ENCODE data around the gene KCNK4.

KCNK4 gene

DNA sequence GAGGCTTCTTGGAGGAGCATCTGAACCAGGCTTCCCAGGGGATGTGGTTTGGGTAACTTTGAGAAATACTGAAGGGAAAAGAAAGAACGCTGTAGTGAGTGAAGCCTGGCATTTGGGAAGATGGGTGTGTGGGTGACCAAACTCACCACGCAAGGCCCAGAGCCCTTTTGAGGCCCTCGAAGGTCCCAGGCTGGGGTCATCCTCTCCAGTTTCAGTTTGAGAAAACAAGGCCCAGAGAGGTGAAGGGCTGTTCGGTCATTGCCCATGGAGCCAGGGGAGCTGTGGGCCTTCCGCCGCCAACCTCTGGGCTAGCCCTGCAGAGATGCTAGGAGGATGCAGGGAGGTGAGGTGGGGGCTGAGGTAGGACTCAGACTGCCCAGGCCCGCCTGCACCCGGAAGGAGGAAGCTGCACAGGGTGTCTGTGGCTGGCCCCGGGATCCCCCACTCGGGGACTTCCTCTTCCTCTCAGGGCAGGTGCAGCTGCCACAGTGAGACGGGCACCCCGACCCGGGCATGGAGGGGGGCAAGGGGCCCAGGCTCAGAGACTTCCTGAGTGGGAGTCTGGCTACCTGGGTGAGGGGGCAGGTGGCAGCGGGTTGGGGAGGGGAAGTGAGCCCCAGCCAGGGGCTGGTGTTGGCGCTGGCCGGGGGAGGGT, 48.8 kb downstream of the KCNK4 start, which contains the start of gene CCDC88B:
CCDC88B (plus strand) TSS at position 451 of the 655 bp plus-strand sequence; CDS start at position 514, 63 bp downstream.
- Histone ChIP-seq H3K27me3 (ENCODE audit: control insufficient read depth in 1 of 2, insufficient read depth in 2 of 2, low read length in 2 of 2) (no peaks in the 10 kb centered on the region), H3K9ac (ENCODE audit: low read depth in 1 of 2, low read length in 2 of 2) (peak within 1 kb of the TSS in 1 of 2 donors; percentile 36), H3K4me3 (ENCODE audit: low read depth in 1 of 2, low read length in 2 of 2) (peak within 1 kb of the TSS; percentile 49 to 57), H3K9me3 (ENCODE audit: control insufficient read depth in 1 of 2, low read length in 2 of 2) (no peaks in the 10 kb centered on the region), H3K4me1 (ENCODE audit: control insufficient read depth in 1 of 2, insufficient read depth in 2 of 2, low read length in 2 of 2) (peaks cover 21 to 28% of the 10 kb centered on the region in 2 donors), H3K27ac (ENCODE audit: low read depth, low read length) (peak within 1 kb of the TSS; percentile 50), H3K36me3 (ENCODE audit: control insufficient read depth in 1 of 2, insufficient read depth in 2 of 2, low read length in 2 of 2) (no peaks in the 10 kb centered on the region)

DNA sequence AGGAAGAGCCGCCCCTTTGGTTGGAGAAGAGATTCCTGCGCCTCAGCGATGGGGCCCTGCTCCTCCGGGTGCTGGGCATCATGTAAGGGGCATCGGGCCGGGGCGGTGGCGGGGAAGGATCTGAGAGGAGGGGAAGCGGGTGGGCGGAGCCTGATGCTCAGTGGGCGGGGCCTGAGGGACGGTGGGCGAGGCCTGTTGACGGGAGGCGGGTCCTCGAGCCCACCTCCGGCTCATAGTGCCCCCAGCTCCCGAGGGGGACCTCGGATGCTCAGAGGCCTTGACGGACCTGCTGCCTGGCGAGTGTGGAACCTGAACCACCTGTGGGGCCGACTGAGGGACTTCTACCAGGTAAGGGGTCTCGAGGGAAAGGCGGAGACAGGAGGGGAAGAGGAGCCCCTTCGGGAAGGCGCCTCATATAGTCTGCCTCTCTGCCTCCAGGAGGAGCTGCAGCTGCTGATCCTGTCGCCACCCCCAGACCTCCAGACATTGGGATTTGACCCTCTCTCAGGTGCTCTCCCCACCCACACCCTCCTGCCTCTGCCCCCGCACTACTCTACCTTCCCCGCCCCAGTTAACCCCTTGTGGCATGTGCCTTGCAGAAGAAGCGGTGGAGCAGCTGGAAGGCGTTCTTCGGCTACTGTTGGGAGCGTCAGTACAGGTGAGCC, 49.7 kb downstream of the KCNK4 start:
- no peaks in the 10 kb centered on the region for H3K27me3 ChIP-seq (ENCODE audit: control insufficient read depth in 1 of 2, insufficient read depth in 2 of 2, low read length in 2 of 2)
- H3K4me1 ChIP-seq (ENCODE audit: control insufficient read depth in 1 of 2, insufficient read depth in 2 of 2, low read length in 2 of 2) = peaks cover 21 to 28% of the 10 kb centered on the region in 2 donors
- no peaks in the 10 kb centered on the region for H3K36me3 ChIP-seq (ENCODE audit: control insufficient read depth in 1 of 2, insufficient read depth in 2 of 2, low read length in 2 of 2)
- H3K27ac ChIP-seq (ENCODE audit: low read depth, low read length) = peak overlapping the region; percentile 50
- peak overlapping the region in 1 of 2 donors; percentile 57 for H3K4me3 ChIP-seq (ENCODE audit: low read depth in 1 of 2, low read length in 2 of 2)
- H3K9me3 ChIP-seq (ENCODE audit: control insufficient read depth in 1 of 2, low read length in 2 of 2) = no peaks in the 10 kb centered on the region
- H3K9ac ChIP-seq (ENCODE audit: low read depth in 1 of 2, low read length in 2 of 2) = no peak overlapping the region

DNA sequence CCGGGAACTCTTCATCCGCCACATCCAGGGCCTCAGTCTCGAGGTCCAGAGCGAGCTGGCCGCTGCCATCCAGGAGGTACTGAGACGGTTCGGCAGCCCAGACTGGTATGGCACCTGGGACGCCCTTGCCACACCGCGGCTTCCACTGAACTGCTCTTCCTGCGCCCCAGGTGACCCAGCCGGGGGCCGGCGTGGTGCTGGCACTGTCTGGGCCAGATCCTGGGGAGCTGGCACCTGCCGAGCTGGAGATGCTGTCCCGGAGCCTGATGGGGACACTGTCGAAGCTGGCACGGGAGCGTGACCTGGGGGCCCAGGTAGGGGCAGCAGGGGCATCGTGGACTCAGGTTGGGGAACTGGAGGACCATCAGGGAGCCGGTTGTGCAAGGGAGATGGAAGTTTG, 50.3 kb downstream of the KCNK4 start:
- H3K4me3 ChIP-seq (ENCODE audit: low read depth in 1 of 2, low read length in 2 of 2) = no peak overlapping the region
- H3K27ac ChIP-seq (ENCODE audit: low read depth, low read length) = no peak overlapping the region
- H3K4me1 ChIP-seq (ENCODE audit: control insufficient read depth in 1 of 2, insufficient read depth in 2 of 2, low read length in 2 of 2) = peaks cover 21 to 28% of the 10 kb centered on the region in 2 donors
- no peaks in the 10 kb centered on the region for H3K36me3 ChIP-seq (ENCODE audit: control insufficient read depth in 1 of 2, insufficient read depth in 2 of 2, low read length in 2 of 2)
- no peaks in the 10 kb centered on the region for H3K27me3 ChIP-seq (ENCODE audit: control insufficient read depth in 1 of 2, insufficient read depth in 2 of 2, low read length in 2 of 2)
- H3K9me3 ChIP-seq (ENCODE audit: control insufficient read depth in 1 of 2, low read length in 2 of 2) = no peaks in the 10 kb centered on the region
- H3K9ac ChIP-seq (ENCODE audit: low read depth in 1 of 2, low read length in 2 of 2) = no peak overlapping the region

DNA sequence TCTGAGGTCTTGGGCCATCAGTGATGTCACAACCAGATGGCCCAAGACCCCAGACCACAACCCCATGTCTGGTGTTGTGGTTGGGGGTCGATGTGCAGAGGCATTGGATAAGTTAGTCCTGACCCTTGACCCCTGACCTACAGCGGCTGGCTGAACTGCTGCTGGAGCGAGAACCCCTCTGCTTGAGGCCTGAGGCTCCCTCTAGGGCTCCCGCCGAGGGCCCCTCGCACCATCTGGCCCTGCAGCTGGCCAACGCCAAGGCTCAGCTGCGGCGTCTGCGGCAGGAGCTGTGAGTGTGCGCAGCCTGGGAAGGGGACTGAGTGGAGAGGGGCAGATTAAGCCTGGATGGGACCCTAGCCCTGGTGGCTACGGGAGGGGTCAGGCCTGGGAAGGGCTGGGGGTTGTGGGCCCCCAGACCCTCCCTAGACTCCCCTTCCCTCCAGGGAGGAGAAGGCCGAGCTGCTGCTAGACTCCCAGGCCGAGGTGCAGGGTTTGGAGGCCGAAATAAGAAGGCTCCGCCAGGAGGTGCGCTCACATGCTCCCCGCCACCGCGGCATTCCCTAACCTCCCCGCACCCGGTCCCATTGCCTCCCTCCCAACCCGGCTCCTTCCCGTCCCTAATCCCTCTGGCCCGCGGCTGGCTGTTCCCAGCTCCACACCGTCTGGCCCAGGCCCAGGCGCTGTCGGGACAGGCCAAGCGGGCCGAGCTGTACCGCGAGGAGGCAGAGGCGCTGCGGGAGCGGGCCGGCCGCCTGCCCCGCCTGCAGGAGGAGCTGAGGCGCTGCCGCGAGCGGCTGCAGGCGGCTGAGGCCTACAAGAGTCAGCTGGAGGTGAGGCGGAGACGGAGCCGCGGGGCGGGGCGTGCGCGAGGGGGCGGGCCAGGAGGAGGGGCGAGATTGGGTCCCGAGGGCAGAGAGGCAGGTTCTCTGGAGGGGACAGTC, 51.0 kb downstream of the KCNK4 start:
- Histone ChIP-seq H3K27me3 (ENCODE audit: control insufficient read depth in 1 of 2, insufficient read depth in 2 of 2, low read length in 2 of 2) (no peaks in the 10 kb centered on the region), H3K27ac (ENCODE audit: low read depth, low read length) (peak overlapping the region; percentile 32), H3K4me3 (ENCODE audit: low read depth in 1 of 2, low read length in 2 of 2) (peak overlapping the region; percentile 56 to 61), H3K4me1 (ENCODE audit: control insufficient read depth in 1 of 2, insufficient read depth in 2 of 2, low read length in 2 of 2) (peaks cover 21 to 28% of the 10 kb centered on the region in 2 donors), H3K9me3 (ENCODE audit: control insufficient read depth in 1 of 2, low read length in 2 of 2) (no peaks in the 10 kb centered on the region), H3K36me3 (ENCODE audit: control insufficient read depth in 1 of 2, insufficient read depth in 2 of 2, low read length in 2 of 2) (no peaks in the 10 kb centered on the region), H3K9ac (ENCODE audit: low read depth in 1 of 2, low read length in 2 of 2) (peak overlapping the region; percentile 65 to 74)

DNA sequence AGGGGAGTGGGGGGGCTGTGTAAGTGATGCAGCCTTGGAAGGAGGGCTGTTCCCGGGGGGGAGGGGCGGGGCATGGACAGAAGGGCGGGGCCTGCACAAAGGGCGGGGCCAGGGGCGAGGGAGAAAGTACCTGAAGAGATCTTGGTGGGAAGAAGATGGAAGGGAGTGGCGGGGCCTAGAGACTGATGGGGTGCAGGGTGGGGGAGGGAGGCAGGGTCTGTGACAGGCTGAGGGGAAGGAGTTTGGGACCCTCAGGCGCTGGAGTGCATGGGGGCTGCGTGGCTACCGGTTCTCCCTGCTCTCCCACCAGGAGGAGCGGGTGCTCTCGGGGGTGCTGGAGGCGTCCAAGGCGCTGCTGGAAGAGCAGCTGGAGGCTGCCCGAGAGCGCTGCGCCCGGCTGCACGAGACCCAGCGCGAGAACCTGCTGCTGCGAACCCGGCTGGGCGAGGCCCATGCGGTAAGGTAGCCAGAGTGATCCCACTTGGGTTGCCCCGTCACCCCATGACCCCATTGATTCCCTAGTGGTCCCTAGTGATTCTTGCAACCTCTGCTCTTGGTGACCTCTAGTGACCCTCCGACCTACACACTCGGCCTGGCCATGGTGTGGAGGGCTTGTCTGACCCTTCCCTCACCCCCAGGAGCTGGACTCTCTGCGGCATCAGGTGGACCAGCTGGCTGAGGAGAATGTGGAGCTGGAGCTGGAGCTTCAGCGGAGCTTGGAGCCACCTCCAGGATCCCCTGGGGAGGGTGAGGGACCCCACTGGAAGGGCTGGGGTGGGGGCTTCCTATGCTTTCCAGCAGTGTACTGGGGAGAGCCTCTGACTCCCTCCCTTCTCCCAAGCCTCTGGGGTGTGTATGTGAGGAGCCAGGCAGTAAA, 52.0 kb downstream of the KCNK4 start:
- Histone ChIP-seq H3K27ac (ENCODE audit: low read depth, low read length) (no peak overlapping the region), H3K9ac (ENCODE audit: low read depth in 1 of 2, low read length in 2 of 2) (no peak overlapping the region), H3K4me3 (ENCODE audit: low read depth in 1 of 2, low read length in 2 of 2) (peak overlapping the region in 1 of 2 donors; percentile 22)

DNA sequence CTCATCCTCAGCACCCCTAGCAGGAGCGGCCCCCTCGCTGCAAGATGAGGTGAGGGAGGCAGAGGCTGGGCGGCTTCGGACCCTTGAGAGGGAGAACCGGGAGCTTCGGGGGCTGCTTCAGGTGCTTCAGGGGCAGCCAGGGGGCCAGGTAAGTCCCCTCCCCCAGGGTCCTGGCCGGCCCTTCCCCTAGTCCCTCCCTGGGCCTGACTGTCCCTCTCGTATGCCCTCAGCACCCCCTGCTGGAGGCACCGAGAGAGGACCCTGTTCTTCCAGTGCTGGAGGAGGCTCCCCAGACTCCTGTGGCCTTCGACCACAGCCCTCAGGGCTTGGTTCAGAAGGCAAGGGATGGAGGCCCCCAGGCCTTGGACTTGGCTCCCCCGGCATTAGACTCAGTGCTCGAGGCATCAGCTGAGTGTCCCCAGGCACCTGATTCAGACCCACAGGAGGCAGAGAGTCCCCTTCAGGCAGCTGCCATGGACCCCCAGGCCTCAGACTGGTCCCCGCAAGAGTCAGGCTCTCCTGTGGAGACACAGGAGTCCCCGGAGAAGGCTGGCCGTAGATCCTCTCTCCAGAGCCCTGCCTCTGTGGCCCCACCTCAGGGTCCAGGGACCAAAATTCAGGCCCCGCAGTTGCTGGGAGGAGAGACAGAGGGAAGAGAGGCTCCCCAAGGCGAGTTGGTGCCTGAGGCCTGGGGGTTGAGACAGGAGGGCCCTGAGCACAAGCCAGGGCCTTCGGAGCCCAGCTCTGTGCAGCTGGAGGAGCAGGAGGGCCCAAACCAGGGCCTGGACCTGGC, 52.9 kb downstream of the KCNK4 start:
- Histone ChIP-seq H3K9me3 (ENCODE audit: control insufficient read depth in 1 of 2, low read length in 2 of 2) (no peaks in the 10 kb centered on the region), H3K27ac (ENCODE audit: low read depth, low read length) (no peak overlapping the region), H3K4me3 (ENCODE audit: low read depth in 1 of 2, low read length in 2 of 2) (no peak overlapping the region), H3K36me3 (ENCODE audit: control insufficient read depth in 1 of 2, insufficient read depth in 2 of 2, low read length in 2 of 2) (no peaks in the 10 kb centered on the region), H3K27me3 (ENCODE audit: control insufficient read depth in 1 of 2, insufficient read depth in 2 of 2, low read length in 2 of 2) (no peaks in the 10 kb centered on the region), H3K9ac (ENCODE audit: low read depth in 1 of 2, low read length in 2 of 2) (no peak overlapping the region), H3K4me1 (ENCODE audit: control insufficient read depth in 1 of 2, insufficient read depth in 2 of 2, low read length in 2 of 2) (peaks cover 24 to 28% of the 10 kb centered on the region in 2 donors)

More for the DNA sequence above, 52.0 kb downstream of the KCNK4 start:
- H3K36me3 ChIP-seq (ENCODE audit: control insufficient read depth in 1 of 2, insufficient read depth in 2 of 2, low read length in 2 of 2) = no peaks in the 10 kb centered on the region
- H3K27me3 ChIP-seq (ENCODE audit: control insufficient read depth in 1 of 2, insufficient read depth in 2 of 2, low read length in 2 of 2) = no peaks in the 10 kb centered on the region
- peaks cover 21 to 28% of the 10 kb centered on the region in 2 donors for H3K4me1 ChIP-seq (ENCODE audit: control insufficient read depth in 1 of 2, insufficient read depth in 2 of 2, low read length in 2 of 2)
- no peaks in the 10 kb centered on the region for H3K9me3 ChIP-seq (ENCODE audit: control insufficient read depth in 1 of 2, low read length in 2 of 2)

DNA sequence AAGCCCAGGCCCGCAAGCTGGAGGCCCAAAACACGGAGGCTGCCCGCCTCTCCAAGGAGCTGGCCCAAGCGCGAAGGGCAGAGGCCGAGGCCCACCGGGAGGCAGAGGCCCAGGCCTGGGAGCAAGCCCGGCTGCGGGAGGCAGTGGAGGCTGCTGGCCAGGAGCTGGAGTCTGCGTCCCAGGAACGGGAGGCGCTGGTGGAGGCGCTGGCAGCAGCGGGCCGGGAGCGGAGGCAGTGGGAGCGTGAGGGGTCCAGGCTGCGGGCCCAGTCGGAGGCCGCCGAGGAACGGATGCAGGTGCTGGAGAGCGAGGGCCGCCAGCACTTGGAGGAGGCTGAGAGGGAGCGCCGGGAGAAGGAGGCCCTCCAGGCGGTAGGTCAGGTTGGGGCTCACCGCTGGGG, 53.7 kb downstream of the KCNK4 start:
- Histone ChIP-seq H3K9ac (ENCODE audit: low read depth in 1 of 2, low read length in 2 of 2) (no peak overlapping the region), H3K27ac (ENCODE audit: low read depth, low read length) (no peak overlapping the region), H3K4me3 (ENCODE audit: low read depth in 1 of 2, low read length in 2 of 2) (no peak overlapping the region), H3K4me1 (ENCODE audit: control insufficient read depth in 1 of 2, insufficient read depth in 2 of 2, low read length in 2 of 2) (peaks cover 18 to 21% of the 10 kb centered on the region in 2 donors), H3K27me3 (ENCODE audit: control insufficient read depth in 1 of 2, insufficient read depth in 2 of 2, low read length in 2 of 2) (no peaks in the 10 kb centered on the region), H3K9me3 (ENCODE audit: control insufficient read depth in 1 of 2, low read length in 2 of 2) (no peaks in the 10 kb centered on the region), H3K36me3 (ENCODE audit: control insufficient read depth in 1 of 2, insufficient read depth in 2 of 2, low read length in 2 of 2) (no peaks in the 10 kb centered on the region)

DNA sequence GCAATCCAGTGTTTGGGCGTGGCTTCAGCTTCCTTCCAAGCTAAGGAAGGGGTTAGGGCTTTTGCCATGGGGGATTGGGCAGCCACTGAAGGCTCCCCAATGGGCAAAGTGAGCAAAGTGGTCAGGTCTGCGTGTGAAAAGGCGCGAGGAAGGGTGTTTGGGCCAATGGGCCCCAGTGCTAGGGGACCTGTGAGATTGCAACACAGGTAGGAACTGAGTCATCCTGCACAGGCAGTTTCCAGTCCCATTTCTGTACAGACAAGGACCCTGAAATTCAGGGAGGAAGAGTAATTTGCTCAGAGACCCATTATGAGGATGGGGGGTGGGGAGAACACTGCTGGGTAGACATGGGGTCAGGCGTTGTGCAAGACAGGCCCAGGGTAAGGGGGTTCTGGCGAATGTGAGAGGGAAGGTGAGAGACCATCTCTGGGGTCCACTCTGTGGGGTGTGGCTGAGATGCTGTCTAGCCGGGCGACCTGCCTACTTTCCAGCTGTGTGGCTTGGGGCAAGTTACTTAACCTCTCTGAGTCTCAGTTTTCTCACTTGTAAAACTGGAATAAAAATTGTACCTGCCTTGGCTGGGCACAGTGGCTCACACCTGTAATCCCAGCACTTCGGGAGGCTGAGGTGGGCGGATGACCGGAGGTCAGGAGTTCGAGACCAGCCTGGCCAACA, 56.2 kb downstream of the KCNK4 start:
- H3K9me3 ChIP-seq (ENCODE audit: control insufficient read depth in 1 of 2, low read length in 2 of 2) = no peaks in the 10 kb centered on the region
- no peak overlapping the region for H3K4me3 ChIP-seq (ENCODE audit: low read depth in 1 of 2, low read length in 2 of 2)
- peaks cover 6 to 8% of the 10 kb centered on the region in 2 donors for H3K4me1 ChIP-seq (ENCODE audit: control insufficient read depth in 1 of 2, insufficient read depth in 2 of 2, low read length in 2 of 2)
- H3K27ac ChIP-seq (ENCODE audit: low read depth, low read length) = no peak overlapping the region
- H3K9ac ChIP-seq (ENCODE audit: low read depth in 1 of 2, low read length in 2 of 2) = no peak overlapping the region
- H3K36me3 ChIP-seq (ENCODE audit: control insufficient read depth in 1 of 2, insufficient read depth in 2 of 2, low read length in 2 of 2) = no peaks in the 10 kb centered on the region
- H3K27me3 ChIP-seq (ENCODE audit: control insufficient read depth in 1 of 2, insufficient read depth in 2 of 2, low read length in 2 of 2) = no peaks in the 10 kb centered on the region

Data from duodenal mucosa (tissue), 2 donors.